SK-N-SH (cell line): ENCODE data around the gene SLC9A8.

Experiments used
- EP300 ChIP-seq, 2 experiments: IDR thresholded peaks; 2 replicates each; pipeline versions ENCODE4 v1.4.0 to v1.6.1; 2012; ENCODE audit warnings: borderline replicate concordance in 1 of 2, low read depth in 1 of 2, low read length in 1 of 2
- EZH2phosphoT487 ChIP-seq: fragments of 200-600 bp; sonication (generic); IDR thresholded peaks from 2 replicates; pipeline ENCODE4 v1.6.1; 2017; ENCODE audit warnings: low read depth, mixed run types, mild to moderate bottlenecking, antibody characterized with exemption, moderate library complexity, borderline replicate concordance
- FOXJ3 ChIP-seq: sonication (generic); formaldehyde crosslinking; IDR thresholded peaks from 2 replicates; pipeline ENCODE4 v1.5.1; 2020; ENCODE audit warnings: mild to moderate bottlenecking, missing genetic modification reagents
- GABPA ChIP-seq: IDR thresholded peaks from 2 replicates; pipeline ENCODE4 v1.4.0; 2012; ENCODE audit warnings: low read depth, mild to moderate bottlenecking
- MXI1 ChIP-seq: IDR thresholded peaks from 2 replicates; pipeline ENCODE4 v1.6.1; 2012; ENCODE audit warnings: mild to moderate bottlenecking, low read depth, low read length, improper control_type of control experiment
- RAD21 ChIP-seq: IDR thresholded peaks from 2 replicates; pipeline ENCODE4 v1.6.1; 2012; ENCODE audit warnings: mild to moderate bottlenecking, low read length
- TAF1 ChIP-seq: IDR thresholded peaks from 2 replicates; pipeline ENCODE4 v1.6.1; 2012; ENCODE audit warnings: low read depth, mild to moderate bottlenecking, low read length, moderate library complexity, borderline replicate concordance
- TF ChIP-seq, protein P1 (sequence below): IDR thresholded peaks from 2 replicates; pipeline ENCODE4 v1.4.0; 2012; ENCODE audit warnings: low read depth
- TF ChIP-seq, protein P2 (sequence below): fragments of 200-600 bp; sonication (generic); IDR thresholded peaks from 2 replicates; pipeline ENCODE4 v1.6.1; 2017; ENCODE audit warnings: antibody characterized with exemption, mild to moderate bottlenecking, moderate library complexity
- TF ChIP-seq, protein P3 (sequence below): fragments of 150-350 bp; IDR thresholded peaks from 2 replicates; pipeline ENCODE4 v1.6.1; 2016; ENCODE audit warnings: mild to moderate bottlenecking, low read depth, low read length
- TF ChIP-seq, protein P4 (sequence below): IDR thresholded peaks from 2 replicates; pipeline ENCODE4; 2012
- TF ChIP-seq, protein P5 (sequence below): fragments of 150-350 bp; IDR thresholded peaks from 2 replicates; pipeline ENCODE4 v1.6.1; 2017; ENCODE audit warnings: antibody characterized with exemption, low read length, low read depth, borderline replicate concordance

DNA sequence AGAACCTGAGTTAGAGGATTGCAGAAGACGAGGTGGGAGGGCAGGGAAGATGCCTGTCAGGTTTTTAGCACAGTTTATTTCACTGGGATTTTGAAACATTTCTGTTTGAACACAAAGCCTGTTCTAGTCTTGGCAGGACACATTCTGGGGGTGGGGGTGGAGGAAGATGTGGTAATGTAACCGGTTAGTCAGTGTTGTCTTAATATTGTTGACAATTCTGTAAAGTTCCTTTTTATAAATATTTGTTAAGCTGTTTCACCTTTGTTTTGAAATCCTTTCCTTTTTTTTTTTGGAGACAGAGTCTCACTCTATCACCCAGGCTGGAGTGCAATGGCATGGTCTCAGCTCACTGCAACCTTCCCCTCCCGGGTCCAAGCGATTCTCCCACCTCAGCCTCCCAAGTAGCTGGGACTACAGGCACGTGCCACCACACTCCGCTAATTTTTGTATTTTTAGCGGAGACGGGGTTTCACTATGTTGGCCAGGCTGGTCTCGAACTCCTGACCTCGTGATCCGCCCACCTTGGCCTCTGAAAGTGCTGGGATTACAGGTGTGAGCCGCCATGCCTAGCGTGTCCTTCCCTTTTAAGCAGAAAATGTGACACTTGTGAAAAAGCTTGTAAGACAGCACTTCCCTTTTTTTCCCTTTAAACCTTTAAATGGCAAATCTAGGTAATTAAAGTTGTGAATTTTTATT lies 20.2 kb downstream of the SLC9A8 start:
- TF ChIP-seq, protein P1, sequence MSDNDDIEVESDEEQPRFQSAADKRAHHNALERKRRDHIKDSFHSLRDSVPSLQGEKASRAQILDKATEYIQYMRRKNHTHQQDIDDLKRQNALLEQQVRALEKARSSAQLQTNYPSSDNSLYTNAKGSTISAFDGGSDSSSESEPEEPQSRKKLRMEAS = no peak
- TF ChIP-seq, protein P2, sequence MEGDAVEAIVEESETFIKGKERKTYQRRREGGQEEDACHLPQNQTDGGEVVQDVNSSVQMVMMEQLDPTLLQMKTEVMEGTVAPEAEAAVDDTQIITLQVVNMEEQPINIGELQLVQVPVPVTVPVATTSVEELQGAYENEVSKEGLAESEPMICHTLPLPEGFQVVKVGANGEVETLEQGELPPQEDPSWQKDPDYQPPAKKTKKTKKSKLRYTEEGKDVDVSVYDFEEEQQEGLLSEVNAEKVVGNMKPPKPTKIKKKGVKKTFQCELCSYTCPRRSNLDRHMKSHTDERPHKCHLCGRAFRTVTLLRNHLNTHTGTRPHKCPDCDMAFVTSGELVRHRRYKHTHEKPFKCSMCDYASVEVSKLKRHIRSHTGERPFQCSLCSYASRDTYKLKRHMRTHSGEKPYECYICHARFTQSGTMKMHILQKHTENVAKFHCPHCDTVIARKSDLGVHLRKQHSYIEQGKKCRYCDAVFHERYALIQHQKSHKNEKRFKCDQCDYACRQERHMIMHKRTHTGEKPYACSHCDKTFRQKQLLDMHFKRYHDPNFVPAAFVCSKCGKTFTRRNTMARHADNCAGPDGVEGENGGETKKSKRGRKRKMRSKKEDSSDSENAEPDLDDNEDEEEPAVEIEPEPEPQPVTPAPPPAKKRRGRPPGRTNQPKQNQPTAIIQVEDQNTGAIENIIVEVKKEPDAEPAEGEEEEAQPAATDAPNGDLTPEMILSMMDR = no peak
- TF ChIP-seq, protein P3, sequence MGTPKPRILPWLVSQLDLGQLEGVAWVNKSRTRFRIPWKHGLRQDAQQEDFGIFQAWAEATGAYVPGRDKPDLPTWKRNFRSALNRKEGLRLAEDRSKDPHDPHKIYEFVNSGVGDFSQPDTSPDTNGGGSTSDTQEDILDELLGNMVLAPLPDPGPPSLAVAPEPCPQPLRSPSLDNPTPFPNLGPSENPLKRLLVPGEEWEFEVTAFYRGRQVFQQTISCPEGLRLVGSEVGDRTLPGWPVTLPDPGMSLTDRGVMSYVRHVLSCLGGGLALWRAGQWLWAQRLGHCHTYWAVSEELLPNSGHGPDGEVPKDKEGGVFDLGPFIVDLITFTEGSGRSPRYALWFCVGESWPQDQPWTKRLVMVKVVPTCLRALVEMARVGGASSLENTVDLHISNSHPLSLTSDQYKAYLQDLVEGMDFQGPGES = no peak
- TF ChIP-seq TAF1 (no peak), FOXJ3 (no peak), GABPA (no peak), EP300 (IDR thresholded peaks at IDR 0.05; ENCODE audit: borderline replicate concordance in 1 of 2, low read depth in 1 of 2, low read length in 1 of 2) (no peak), EZH2phosphoT487 (no peak), MXI1 (no peak), RAD21 (no peak)
- TF ChIP-seq, protein P4, sequence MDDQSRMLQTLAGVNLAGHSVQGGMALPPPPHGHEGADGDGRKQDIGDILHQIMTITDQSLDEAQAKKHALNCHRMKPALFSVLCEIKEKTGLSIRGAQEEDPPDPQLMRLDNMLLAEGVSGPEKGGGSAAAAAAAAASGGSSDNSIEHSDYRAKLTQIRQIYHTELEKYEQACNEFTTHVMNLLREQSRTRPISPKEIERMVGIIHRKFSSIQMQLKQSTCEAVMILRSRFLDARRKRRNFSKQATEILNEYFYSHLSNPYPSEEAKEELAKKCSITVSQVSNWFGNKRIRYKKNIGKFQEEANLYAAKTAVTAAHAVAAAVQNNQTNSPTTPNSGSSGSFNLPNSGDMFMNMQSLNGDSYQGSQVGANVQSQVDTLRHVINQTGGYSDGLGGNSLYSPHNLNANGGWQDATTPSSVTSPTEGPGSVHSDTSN = no peak
- TF ChIP-seq, protein P5, sequence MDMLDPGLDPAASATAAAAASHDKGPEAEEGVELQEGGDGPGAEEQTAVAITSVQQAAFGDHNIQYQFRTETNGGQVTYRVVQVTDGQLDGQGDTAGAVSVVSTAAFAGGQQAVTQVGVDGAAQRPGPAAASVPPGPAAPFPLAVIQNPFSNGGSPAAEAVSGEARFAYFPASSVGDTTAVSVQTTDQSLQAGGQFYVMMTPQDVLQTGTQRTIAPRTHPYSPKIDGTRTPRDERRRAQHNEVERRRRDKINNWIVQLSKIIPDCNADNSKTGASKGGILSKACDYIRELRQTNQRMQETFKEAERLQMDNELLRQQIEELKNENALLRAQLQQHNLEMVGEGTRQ = no peak
